ENCODE measurements around the gene NOTCH1.

GRCh38 chr9:136482046-136482792 is 63.6 kb downstream of the NOTCH1 start:
- TF ChIP-seq EZH2 (IDR thresholded peaks at IDR 0.05), result no peak
- no peak for TF ChIP-seq POLR2AphosphoS5 (IDR thresholded peaks at IDR 0.05; ENCODE audit: borderline replicate concordance, low read depth, low read length)
- no peak for TF ChIP-seq FOXP2 (optimal IDR thresholded peaks at IDR 0.05; ENCODE audit: control extremely low read depth, extremely low read length, insufficient read depth)

Measured in SK-N-MC (cell line).